Muscle layer of colon (tissue), 2 donors: ENCODE measurements around the gene ARL4A.
"Not testable (repeated sequence)": the region's sequence is repeated elsewhere in the genome, so short reads cannot be mapped to it uniquely, and the experiment has no call there.

Experiments used
- H3K27ac ChIP-seq: one replicate; pipeline ENCODE4 v1.7.0; 2013; ENCODE audit warnings: low read depth, mild to moderate bottlenecking, low read length, moderate library complexity
- H3K27me3 ChIP-seq, 2 donors: one replicate each; pipeline ENCODE4 v1.7.0; 2013; ENCODE audit warnings: low read length in 2 of 2, mild to moderate bottlenecking in 2 of 2; ENCODE audit not compliant: insufficient read depth in 2 of 2, control insufficient read depth in 1 of 2
- H3K36me3 ChIP-seq: one replicate; pipeline ENCODE4 v1.7.0; 2013; ENCODE audit warnings: mild to moderate bottlenecking, low read length; ENCODE audit not compliant: insufficient read depth
- H3K4me1 ChIP-seq: one replicate; pipeline ENCODE4 v1.7.0; 2013; ENCODE audit warnings: mild to moderate bottlenecking, low read length; ENCODE audit not compliant: insufficient read depth
- H3K4me3 ChIP-seq, 2 donors: one replicate each; pipeline ENCODE4 v1.7.0; 2013; ENCODE audit warnings: low read length in 2 of 2, low read depth in 1 of 2, mild to moderate bottlenecking in 1 of 2, moderate library complexity in 1 of 2
- H3K9ac ChIP-seq: one replicate; pipeline ENCODE4 v1.7.0; 2013; ENCODE audit warnings: low read length
- H3K9me3 ChIP-seq: one replicate; pipeline ENCODE4 v1.7.0; 2013; ENCODE audit warnings: mild to moderate bottlenecking, low read length
- donor health status: abdominal sarcoma.
- donor health status: Adenocarcinoma of cecum.

Gene ARL4A

GRCh38 chr7:12670743-12671520 is 16.5 kb upstream of the ARL4A start:
- no peaks in the 10 kb centered on the region for H3K36me3 ChIP-seq
- no peak overlapping the region for H3K4me3 ChIP-seq
- no peaks in the 10 kb centered on the region for H3K9me3 ChIP-seq
- peak overlapping the region; percentile 27 for H3K27ac ChIP-seq
- H3K4me1 ChIP-seq: peaks cover 42% of the 10 kb centered on the region
- H3K9ac ChIP-seq: no peak overlapping the region
- H3K27me3 ChIP-seq: no peaks in the 10 kb centered on the region

GRCh38 chr7:12673436-12673835 is 14.0 kb upstream of the ARL4A start:
- not testable (repeated sequence) for H3K36me3 ChIP-seq, H3K27ac ChIP-seq, H3K9ac ChIP-seq, H3K4me3 ChIP-seq, H3K9me3 ChIP-seq, H3K27me3 ChIP-seq
- H3K4me1 ChIP-seq: peaks cover 25% of the 10 kb centered on the region

GRCh38 chr7:12674053-12674452 is 13.4 kb upstream of the ARL4A start:
- Histone ChIP-seq H3K9ac (no peak overlapping the region), H3K4me3 (no peak overlapping the region), H3K27ac (no peak overlapping the region), H3K27me3 (no peaks in the 10 kb centered on the region), H3K36me3 (no peaks in the 10 kb centered on the region), H3K4me1 (peaks cover 21% of the 10 kb centered on the region), H3K9me3 (no peaks in the 10 kb centered on the region)

- Histone ChIP-seq H3K9ac (no peak overlapping the region), H3K36me3 (no peaks in the 10 kb centered on the region), H3K27me3 (no peaks in the 10 kb centered on the region), H3K9me3 (no peaks in the 10 kb centered on the region), H3K4me3 (no peak overlapping the region), H3K27ac (no peak overlapping the region), H3K4me1 (peaks cover 13% of the 10 kb centered on the region)
These were observed 12.6 kb upstream of the ARL4A start for GRCh38 chr7:12674861-12675260.

GRCh38 chr7:12683678-12684585 is 3.5 kb upstream of the ARL4A start:
- Histone ChIP-seq H3K27me3 (no peaks in the 10 kb centered on the region), H3K9me3 (no peaks in the 10 kb centered on the region), H3K9ac (no peak overlapping the region), H3K4me1 (no peaks in the 10 kb centered on the region), H3K27ac (no peak overlapping the region), H3K36me3 (no peaks in the 10 kb centered on the region), H3K4me3 (no peak overlapping the region)

- Histone ChIP-seq H3K36me3 (no peaks in the 10 kb centered on the region), H3K27ac (no peak overlapping the region)
These were observed 2.7 kb upstream of the ARL4A start for GRCh38 chr7:12684733-12685132.

GRCh38 chr7:12685550-12685949 is 1.9 kb upstream of the ARL4A start:
- Histone ChIP-seq H3K4me3 (no peak overlapping the region), H3K27ac (peak overlapping the region; percentile 92), H3K9ac (no peak overlapping the region)

More at GRCh38 chr7:12684733-12685132, 2.7 kb upstream of the ARL4A start:
- no peak overlapping the region for H3K9ac ChIP-seq
- no peak overlapping the region for H3K4me3 ChIP-seq
- H3K4me1 ChIP-seq: no peaks in the 10 kb centered on the region
- H3K27me3 ChIP-seq: no peaks in the 10 kb centered on the region
- no peaks in the 10 kb centered on the region for H3K9me3 ChIP-seq

GRCh38 chr7:12686234-12686890 is 1.1 kb upstream of the ARL4A start:
- H3K27me3 ChIP-seq: no peaks in the 10 kb centered on the region
- no peaks in the 10 kb centered on the region for H3K4me1 ChIP-seq
- H3K36me3 ChIP-seq: no peaks in the 10 kb centered on the region
- no peaks in the 10 kb centered on the region for H3K9me3 ChIP-seq
- peak overlapping the region; percentile 65 for H3K9ac ChIP-seq
- peak overlapping the region; percentile 60 to 85 for H3K4me3 ChIP-seq
- peak overlapping the region; percentile 92 for H3K27ac ChIP-seq

More at GRCh38 chr7:12685550-12685949, 1.9 kb upstream of the ARL4A start:
- no peaks in the 10 kb centered on the region for H3K9me3 ChIP-seq
- H3K27me3 ChIP-seq: no peaks in the 10 kb centered on the region
- H3K4me1 ChIP-seq: no peaks in the 10 kb centered on the region
- H3K36me3 ChIP-seq: no peaks in the 10 kb centered on the region

GRCh38 chr7:12687718-12688171 is 312 bp downstream of the ARL4A start:
- Histone ChIP-seq H3K27me3 (no peaks in the 10 kb centered on the region), H3K4me1 (no peaks in the 10 kb centered on the region), H3K9me3 (no peaks in the 10 kb centered on the region), H3K9ac (peak overlapping the region; percentile 59), H3K27ac (peak overlapping the region; percentile 92), H3K36me3 (no peaks in the 10 kb centered on the region), H3K4me3 (peak overlapping the region; percentile 60 to 85)

- H3K4me3 ChIP-seq: peak overlapping the region in 1 of 2 donors; percentile 11
- not testable (repeated sequence) for H3K4me1 ChIP-seq, H3K36me3 ChIP-seq, H3K27ac ChIP-seq, H3K27me3 ChIP-seq, H3K9me3 ChIP-seq, H3K9ac ChIP-seq
These were observed 1.2 kb downstream of the ARL4A start for GRCh38 chr7:12688485-12689170.

- Histone ChIP-seq H3K27me3 (no peaks in the 10 kb centered on the region), H3K4me3 (peak overlapping the region in 1 of 2 donors; percentile 11), H3K9ac (no peak overlapping the region), H3K27ac (no peak overlapping the region), H3K36me3 (no peaks in the 10 kb centered on the region), H3K4me1 (no peaks in the 10 kb centered on the region), H3K9me3 (no peaks in the 10 kb centered on the region)
These were observed 2.0 kb downstream of the ARL4A start for GRCh38 chr7:12689451-12689850.
